ENCODE measurements around the gene RER1.

Gene RER1

GRCh38 chr1:2419416-2419815 is 27.8 kb downstream of the RER1 start:
- no peak for TF ChIP-seq CTCF (IDR thresholded peaks at IDR 0.05; ENCODE audit: control extremely low read depth, extremely low read depth, low read depth, missing control alignments)
- no peak for DNase-seq (ENCODE audit: extremely low spot score)
- ChIA-PET CTCF (interaction anchor here (3.2 kb wide), 1 partner anchor 128 kb away, joined by 9 read pairs; no protein-coding TSS in a partner anchor), POLR2A (no interaction called here)

GRCh38 chr1:2422523-2422922 is 30.9 kb downstream of the RER1 start:
- DNase-seq (ENCODE audit: extremely low spot score), result no peak
- CTCF ChIA-PET, result interaction anchor here (1.2 kb wide), 1 partner anchor 125 kb away, joined by 3 read pairs; no protein-coding TSS in a partner anchor
- TF ChIP-seq CTCF (IDR thresholded peaks at IDR 0.05; ENCODE audit: control extremely low read depth, extremely low read depth, low read depth, missing control alignments), result no peak
- POLR2A ChIA-PET, result no interaction called here

GRCh38 chr1:2425892-2426291 is 34.3 kb downstream of the RER1 start:
- ChIA-PET CTCF (interaction anchor here (1.2 kb wide), 1 partner anchor 11 kb away, joined by 3 read pairs; no protein-coding TSS in a partner anchor), POLR2A (no interaction called here)
- no peak for DNase-seq (ENCODE audit: extremely low spot score)
- TF ChIP-seq CTCF (IDR thresholded peaks at IDR 0.05; ENCODE audit: control extremely low read depth, extremely low read depth, low read depth, missing control alignments), result no peak

GRCh38 chr1:2426540-2426939 is 34.9 kb downstream of the RER1 start:
- ChIA-PET CTCF (interaction anchor here (1.2 kb wide), 1 partner anchor 12 kb away, joined by 3 read pairs; no protein-coding TSS in a partner anchor), POLR2A (no interaction called here)
- no peak for DNase-seq (ENCODE audit: extremely low spot score)
- no peak for TF ChIP-seq CTCF (IDR thresholded peaks at IDR 0.05; ENCODE audit: control extremely low read depth, extremely low read depth, low read depth, missing control alignments)

- ChIA-PET CTCF (no interaction called here), POLR2A (no interaction called here)
- TF ChIP-seq CTCF (IDR thresholded peaks at IDR 0.05; ENCODE audit: control extremely low read depth, extremely low read depth, low read depth, missing control alignments), result no peak
- DNase-seq (ENCODE audit: extremely low spot score), result no peak
Measured at GRCh38 chr1:2427051-2427450, 35.4 kb downstream of the RER1 start.

GRCh38 chr1:2427976-2428375 is 36.3 kb downstream of the RER1 start:
- TF ChIP-seq CTCF (IDR thresholded peaks at IDR 0.05; ENCODE audit: control extremely low read depth, extremely low read depth, low read depth, missing control alignments), result no peak
- DNase-seq (ENCODE audit: extremely low spot score), result no peak
- CTCF ChIA-PET, result interaction anchor here (0.9 kb wide), 1 partner anchor 121 kb away, joined by 3 read pairs; no protein-coding TSS in a partner anchor
- POLR2A ChIA-PET, result no interaction called here

GRCh38 chr1:2428490-2428889 is 36.8 kb downstream of the RER1 start:
- CTCF ChIA-PET, result no interaction called here
- DNase-seq (ENCODE audit: extremely low spot score), result no peak
- POLR2A ChIA-PET, result no interaction called here
- TF ChIP-seq CTCF (IDR thresholded peaks at IDR 0.05; ENCODE audit: control extremely low read depth, extremely low read depth, low read depth, missing control alignments), result no peak

All from GM10248 (cell line).